ENCODE data around the gene IGFN1.

The IGFN1 gene

GRCh38 chr1:201185527-201186128 lies 5.0 kb upstream of the IGFN1 start:
- no peak overlapping the region for H3K4me3 ChIP-seq (ENCODE audit: extremely low read depth, insufficient read depth, low read length, poor library complexity, severe bottlenecking)
- H3K4me1 ChIP-seq (ENCODE audit: control insufficient read depth, insufficient read depth, low read length, poor library complexity, severe bottlenecking), result no peaks in the 10 kb centered on the region
- H3K27ac ChIP-seq (ENCODE audit: low read depth, low read length, severe bottlenecking), result no peak overlapping the region
- 83 to 84% methylated on average over 2 to 3 of the region's 5 CpGs for WGBS, 2 experiments (ENCODE audit: insufficient coverage in 2 of 2)
- no peaks in the 10 kb centered on the region for H3K9me3 ChIP-seq (ENCODE audit: control insufficient read depth, low read length)
- no peaks in the 10 kb centered on the region for H3K36me3 ChIP-seq (ENCODE audit: control insufficient read depth, insufficient read depth, low read length)

- no peak overlapping the region for H3K4me3 ChIP-seq (ENCODE audit: extremely low read depth, insufficient read depth, low read length, poor library complexity, severe bottlenecking)
- H3K9me3 ChIP-seq (ENCODE audit: control insufficient read depth, low read length), result no peaks in the 10 kb centered on the region
- no peaks in the 10 kb centered on the region for H3K4me1 ChIP-seq (ENCODE audit: control insufficient read depth, insufficient read depth, low read length, poor library complexity, severe bottlenecking)
- WGBS, 2 experiments (ENCODE audit: insufficient coverage in 2 of 2), result 83 to 86% methylated on average over 1 to 2 of the region's 3 CpGs
- no peak overlapping the region for H3K27ac ChIP-seq (ENCODE audit: low read depth, low read length, severe bottlenecking)
- no peaks in the 10 kb centered on the region for H3K36me3 ChIP-seq (ENCODE audit: control insufficient read depth, insufficient read depth, low read length)
Observed at GRCh38 chr1:201186192-201186591, 4.4 kb upstream of the IGFN1 start.

DNA sequence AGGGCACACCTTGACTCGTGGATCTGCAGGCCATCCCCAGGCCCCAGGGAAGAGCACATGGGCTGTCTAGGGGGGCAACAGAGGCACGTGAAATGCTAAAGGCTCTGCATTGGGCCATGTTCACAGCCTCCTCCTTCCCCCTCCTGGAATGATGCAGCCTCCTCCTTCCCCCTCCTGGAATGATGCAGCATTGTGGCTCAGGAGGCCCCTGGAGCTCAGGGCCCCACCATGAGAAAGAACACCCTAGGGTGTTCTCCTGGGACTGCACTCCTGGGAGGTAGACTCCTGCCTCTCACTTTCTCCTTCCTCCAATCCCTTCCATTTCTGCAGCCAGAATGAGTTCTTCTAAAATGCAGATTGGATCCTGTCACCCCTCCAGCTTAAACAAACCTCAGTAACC lies 1.5 kb upstream of the IGFN1 start:
- H3K4me3 ChIP-seq (ENCODE audit: extremely low read depth, insufficient read depth, low read length, poor library complexity, severe bottlenecking), result no peak overlapping the region
- no peaks in the 10 kb centered on the region for H3K9me3 ChIP-seq (ENCODE audit: control insufficient read depth, low read length)
- H3K27ac ChIP-seq (ENCODE audit: low read depth, low read length, severe bottlenecking), result no peak overlapping the region
- no peaks in the 10 kb centered on the region for H3K36me3 ChIP-seq (ENCODE audit: control insufficient read depth, insufficient read depth, low read length)
- H3K4me1 ChIP-seq (ENCODE audit: control insufficient read depth, insufficient read depth, low read length, poor library complexity, severe bottlenecking), result no peaks in the 10 kb centered on the region
- 73 to 85% methylated on average over 1 to 2 of the region's 2 CpGs for WGBS, 2 experiments (ENCODE audit: insufficient coverage in 2 of 2)

DNA sequence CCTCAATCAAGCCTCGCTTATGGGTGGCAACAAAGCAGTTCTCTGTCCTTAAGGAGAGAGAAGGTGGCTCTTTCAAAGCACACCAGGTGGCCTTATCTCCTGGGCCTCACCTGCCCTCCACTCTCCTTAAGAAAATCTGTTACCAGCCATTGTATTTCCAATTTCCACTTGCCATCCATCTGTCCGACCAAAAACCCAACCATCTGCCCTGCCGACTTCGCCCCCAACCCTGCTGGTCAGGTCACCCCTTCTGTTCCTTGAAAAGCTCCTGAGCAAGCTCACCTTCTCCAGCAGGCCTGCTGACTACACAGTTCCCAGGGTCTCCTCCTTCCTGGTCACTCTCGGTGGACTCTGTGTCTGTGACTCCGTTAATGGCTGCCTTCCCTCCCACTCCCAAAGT lies 619 bp upstream of the IGFN1 start:
- H3K4me1 ChIP-seq (ENCODE audit: control insufficient read depth, insufficient read depth, low read length, poor library complexity, severe bottlenecking), result no peaks in the 10 kb centered on the region
- H3K27ac ChIP-seq (ENCODE audit: low read depth, low read length, severe bottlenecking), result no peak overlapping the region
- H3K36me3 ChIP-seq (ENCODE audit: control insufficient read depth, insufficient read depth, low read length), result no peaks in the 10 kb centered on the region
- 96 to 100% methylated on average over 4 of the region's 6 CpGs for WGBS, 2 experiments (ENCODE audit: insufficient coverage in 2 of 2)
- no peak overlapping the region for H3K4me3 ChIP-seq (ENCODE audit: extremely low read depth, insufficient read depth, low read length, poor library complexity, severe bottlenecking)
- no peaks in the 10 kb centered on the region for H3K9me3 ChIP-seq (ENCODE audit: control insufficient read depth, low read length)

DNA sequence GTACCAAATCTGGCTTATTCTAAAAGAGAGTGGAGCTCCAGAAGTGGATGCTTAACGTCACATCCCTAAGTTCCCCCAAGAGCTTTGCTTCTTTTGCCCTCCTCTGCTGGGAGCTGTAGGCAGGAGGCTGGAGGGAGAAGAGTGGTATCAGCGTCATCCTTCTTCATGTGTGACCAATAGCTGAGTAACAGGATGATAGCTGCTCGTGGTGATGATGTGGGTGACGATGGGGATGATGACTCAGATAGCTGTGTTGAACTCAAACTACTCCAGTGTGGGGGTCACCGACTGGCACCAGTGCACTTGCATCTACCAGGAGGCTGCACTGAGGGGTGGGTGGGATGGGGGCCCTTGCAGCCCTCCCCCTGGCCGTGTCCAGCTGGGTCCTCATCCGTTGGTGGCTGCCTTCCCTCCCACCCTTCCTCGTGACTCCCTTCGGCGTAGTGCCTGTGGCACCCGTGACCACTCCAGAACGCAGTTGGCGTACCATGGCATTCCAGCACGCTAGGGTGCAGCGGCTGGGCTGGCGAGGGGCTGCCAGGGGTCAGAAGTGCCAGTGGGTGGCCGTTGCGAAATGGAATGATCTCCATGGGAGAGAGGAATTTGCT lies 1.1 kb downstream of the IGFN1 start:
- Histone ChIP-seq H3K36me3 (ENCODE audit: control insufficient read depth, insufficient read depth, low read length) (no peaks in the 10 kb centered on the region), H3K4me1 (ENCODE audit: control insufficient read depth, insufficient read depth, low read length, poor library complexity, severe bottlenecking) (no peaks in the 10 kb centered on the region), H3K27ac (ENCODE audit: low read depth, low read length, severe bottlenecking) (no peak overlapping the region), H3K9me3 (ENCODE audit: control insufficient read depth, low read length) (no peaks in the 10 kb centered on the region), H3K4me3 (ENCODE audit: extremely low read depth, insufficient read depth, low read length, poor library complexity, severe bottlenecking) (no peak overlapping the region)
- WGBS, 2 experiments (ENCODE audit: insufficient coverage in 2 of 2), result 85 to 94% methylated on average over 15 of the region's 18 CpGs

DNA sequence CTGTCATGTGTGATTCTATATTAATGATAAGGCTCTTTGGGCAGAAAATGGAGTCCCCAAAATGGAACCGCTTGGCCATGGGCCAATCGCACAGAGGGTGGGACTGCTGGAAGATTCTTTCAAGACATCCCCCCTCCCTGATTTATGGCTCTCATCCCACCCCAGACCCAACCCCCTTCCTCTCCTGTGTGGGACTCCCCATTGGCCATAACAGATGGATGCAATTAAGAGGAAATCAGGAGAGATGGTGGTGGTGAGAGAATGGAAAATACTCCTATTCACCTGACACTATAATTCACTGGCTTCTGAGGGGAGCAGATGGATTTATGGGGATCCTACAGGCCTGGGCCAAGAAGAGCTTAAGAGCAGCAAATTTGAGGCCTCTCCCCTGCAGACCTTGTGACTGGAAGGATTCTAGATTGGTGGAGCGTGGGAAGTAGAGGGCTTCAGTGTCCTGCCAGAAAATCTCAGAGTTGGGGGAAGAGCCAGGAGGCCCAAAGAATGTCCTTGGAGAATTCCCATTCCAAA lies 1.7 kb downstream of the IGFN1 start:
- Histone ChIP-seq H3K4me1 (ENCODE audit: control insufficient read depth, insufficient read depth, low read length, poor library complexity, severe bottlenecking) (no peaks in the 10 kb centered on the region), H3K4me3 (ENCODE audit: extremely low read depth, insufficient read depth, low read length, poor library complexity, severe bottlenecking) (no peak overlapping the region), H3K9me3 (ENCODE audit: control insufficient read depth, low read length) (no peaks in the 10 kb centered on the region), H3K36me3 (ENCODE audit: control insufficient read depth, insufficient read depth, low read length) (no peaks in the 10 kb centered on the region), H3K27ac (ENCODE audit: low read depth, low read length, severe bottlenecking) (no peak overlapping the region)
- 93 to 100% methylated on average over 1 to 2 of the region's 3 CpGs for WGBS, 2 experiments (ENCODE audit: insufficient coverage in 2 of 2)

DNA sequence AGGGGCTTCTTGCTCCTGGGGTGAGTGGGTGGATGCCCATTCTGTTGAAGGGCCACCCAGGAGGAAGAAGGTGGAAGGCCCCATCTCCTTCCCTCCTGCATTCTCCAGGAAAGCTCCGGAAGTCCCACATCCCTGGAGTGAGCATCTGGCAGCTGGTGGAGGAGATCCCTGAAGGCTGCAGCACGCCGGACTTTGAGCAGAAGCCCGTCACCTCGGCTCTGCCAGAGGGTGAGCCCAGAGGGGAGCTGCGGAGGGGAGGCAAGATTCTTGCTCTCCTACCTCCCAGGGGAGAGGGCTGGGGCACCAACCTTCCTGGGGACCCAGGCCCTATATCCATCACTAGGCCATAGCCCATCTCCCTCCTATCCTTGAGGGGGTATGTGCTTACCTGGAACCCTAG lies 3.4 kb downstream of the IGFN1 start:
- no peak overlapping the region for H3K4me3 ChIP-seq (ENCODE audit: extremely low read depth, insufficient read depth, low read length, poor library complexity, severe bottlenecking)

DNA sequence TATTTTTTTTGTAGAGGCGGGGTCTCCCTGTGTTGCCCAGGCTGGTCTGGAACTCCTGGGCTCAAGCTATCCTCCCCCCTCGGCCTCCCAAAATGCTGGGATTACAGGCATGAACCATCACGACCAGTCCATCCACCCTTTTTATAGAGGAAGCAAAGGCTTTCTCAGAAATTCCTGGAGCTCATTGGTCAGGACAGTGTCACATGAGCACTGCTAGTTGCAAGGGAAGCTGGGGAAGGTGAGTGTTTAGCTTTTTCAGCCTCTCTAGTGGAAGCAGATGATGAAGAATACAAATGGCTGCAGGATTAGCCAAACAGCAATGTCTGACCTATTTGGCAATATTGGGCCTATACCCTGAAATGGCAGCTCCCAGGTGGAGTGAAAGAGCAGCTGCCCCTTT lies 8.0 kb downstream of the IGFN1 start:
- H3K9me3 ChIP-seq (ENCODE audit: control insufficient read depth, low read length), result no peaks in the 10 kb centered on the region
- 83 to 100% methylated on average over 1 to 2 of the region's 3 CpGs for WGBS, 2 experiments (ENCODE audit: insufficient coverage in 2 of 2)
- no peaks in the 10 kb centered on the region for H3K4me1 ChIP-seq (ENCODE audit: control insufficient read depth, insufficient read depth, low read length, poor library complexity, severe bottlenecking)
- H3K4me3 ChIP-seq (ENCODE audit: extremely low read depth, insufficient read depth, low read length, poor library complexity, severe bottlenecking), result no peak overlapping the region
- H3K36me3 ChIP-seq (ENCODE audit: control insufficient read depth, insufficient read depth, low read length), result no peaks in the 10 kb centered on the region
- no peak overlapping the region for H3K27ac ChIP-seq (ENCODE audit: low read depth, low read length, severe bottlenecking)

More for the DNA sequence above, 3.4 kb downstream of the IGFN1 start:
- Histone ChIP-seq H3K27ac (ENCODE audit: low read depth, low read length, severe bottlenecking) (no peak overlapping the region), H3K9me3 (ENCODE audit: control insufficient read depth, low read length) (no peaks in the 10 kb centered on the region), H3K4me1 (ENCODE audit: control insufficient read depth, insufficient read depth, low read length, poor library complexity, severe bottlenecking) (no peaks in the 10 kb centered on the region), H3K36me3 (ENCODE audit: control insufficient read depth, insufficient read depth, low read length) (no peaks in the 10 kb centered on the region)
- WGBS, 2 experiments (ENCODE audit: insufficient coverage in 2 of 2), result 92 to 93% methylated on average over 2 to 4 of the region's 6 CpGs

- no peaks in the 10 kb centered on the region for H3K9me3 ChIP-seq (ENCODE audit: control insufficient read depth, low read length)
- no peak overlapping the region for H3K27ac ChIP-seq (ENCODE audit: low read depth, low read length, severe bottlenecking)
- 85 to 86% methylated on average over 6 to 11 of the region's 13 CpGs for WGBS, 2 experiments (ENCODE audit: insufficient coverage in 2 of 2)
- no peaks in the 10 kb centered on the region for H3K4me1 ChIP-seq (ENCODE audit: control insufficient read depth, insufficient read depth, low read length, poor library complexity, severe bottlenecking)
- no peaks in the 10 kb centered on the region for H3K36me3 ChIP-seq (ENCODE audit: control insufficient read depth, insufficient read depth, low read length)
- no peak overlapping the region for H3K4me3 ChIP-seq (ENCODE audit: extremely low read depth, insufficient read depth, low read length, poor library complexity, severe bottlenecking)
Observed at GRCh38 chr1:201205036-201205435, 14.4 kb downstream of the IGFN1 start.

DNA sequence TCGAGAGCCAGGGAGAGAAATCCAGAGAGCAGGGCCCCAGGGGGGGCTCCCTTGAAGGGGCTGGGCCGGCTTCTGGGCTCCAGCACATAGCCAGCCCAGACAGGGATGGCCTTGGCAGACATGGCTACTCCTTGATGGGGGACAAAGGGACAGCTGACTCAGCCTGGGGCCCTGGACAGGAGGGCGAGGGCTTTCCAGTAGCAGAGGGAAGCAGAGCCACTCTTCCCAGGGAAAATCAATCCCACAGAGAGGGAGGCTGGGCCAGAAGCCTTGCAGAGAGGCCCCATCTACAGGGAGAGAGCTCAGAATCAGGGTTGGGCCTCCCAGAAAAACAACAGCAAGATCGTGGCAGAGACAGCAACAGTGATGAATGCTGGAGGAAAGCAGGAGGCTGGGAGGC lies 15.6 kb downstream of the IGFN1 start:
- Histone ChIP-seq H3K4me1 (ENCODE audit: control insufficient read depth, insufficient read depth, low read length, poor library complexity, severe bottlenecking) (no peaks in the 10 kb centered on the region), H3K27ac (ENCODE audit: low read depth, low read length, severe bottlenecking) (no peak overlapping the region), H3K4me3 (ENCODE audit: extremely low read depth, insufficient read depth, low read length, poor library complexity, severe bottlenecking) (no peak overlapping the region), H3K36me3 (ENCODE audit: control insufficient read depth, insufficient read depth, low read length) (no peaks in the 10 kb centered on the region), H3K9me3 (ENCODE audit: control insufficient read depth, low read length) (no peaks in the 10 kb centered on the region)
- WGBS, 2 experiments (ENCODE audit: insufficient coverage in 2 of 2), result 73 to 87% methylated on average over 4 of the region's 4 CpGs

- 94 to 100% methylated on average over 2 of the region's 3 CpGs for WGBS, 2 experiments (ENCODE audit: insufficient coverage in 2 of 2)
- H3K4me1 ChIP-seq (ENCODE audit: control insufficient read depth, insufficient read depth, low read length, poor library complexity, severe bottlenecking), result no peaks in the 10 kb centered on the region
- no peak overlapping the region for H3K27ac ChIP-seq (ENCODE audit: low read depth, low read length, severe bottlenecking)
- H3K9me3 ChIP-seq (ENCODE audit: control insufficient read depth, low read length), result no peaks in the 10 kb centered on the region
- no peak overlapping the region for H3K4me3 ChIP-seq (ENCODE audit: extremely low read depth, insufficient read depth, low read length, poor library complexity, severe bottlenecking)
- H3K36me3 ChIP-seq (ENCODE audit: control insufficient read depth, insufficient read depth, low read length), result no peaks in the 10 kb centered on the region
Observed at GRCh38 chr1:201207046-201207445, 16.4 kb downstream of the IGFN1 start.
